Sigmoid colon (tissue), 3 donors: ENCODE results near the gene NR4A3.

ENCODE experiments used
- POLR2A ChIP-seq, 2 donors: fragments of 450-650 bp; IDR thresholded peaks; one replicate each; pipeline ENCODE4 v1.6.1; 2016; ENCODE audit warnings: antibody characterized with exemption in 2 of 2, mild to moderate bottlenecking in 2 of 2, moderate library complexity in 2 of 2
- TF ChIP-seq, protein P1 (sequence below), 4 experiments: fragments of 450-650 bp in 3 of 4; fragments of 200-600 bp in 1 of 4; IDR thresholded peaks; one replicate each; pipeline ENCODE4 v1.5.1; 2016 to 2019; ENCODE audit warnings: antibody characterized with exemption in 4 of 4, mild to moderate bottlenecking in 3 of 4, moderate library complexity in 2 of 4

DNA sequence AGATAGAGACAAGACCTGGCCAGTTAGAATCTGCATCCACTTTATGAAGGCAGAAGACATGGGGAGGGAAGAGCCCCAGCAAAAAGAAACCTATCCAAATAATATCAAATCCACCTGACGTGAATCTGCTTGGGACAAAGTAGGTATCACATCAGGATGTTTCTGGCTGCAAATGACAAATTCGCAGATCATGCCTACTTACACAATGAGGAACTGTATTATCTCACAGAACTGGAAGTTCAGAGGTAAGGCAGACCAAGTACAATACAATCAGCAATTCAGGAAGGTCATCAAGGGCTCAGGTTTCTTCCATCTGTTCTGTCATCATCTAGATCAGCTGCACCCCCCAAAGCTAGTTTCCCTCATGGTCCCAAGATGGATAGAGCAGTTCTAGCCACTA is 13.2 kb upstream of the NR4A3 start:
- TF ChIP-seq, protein P1, sequence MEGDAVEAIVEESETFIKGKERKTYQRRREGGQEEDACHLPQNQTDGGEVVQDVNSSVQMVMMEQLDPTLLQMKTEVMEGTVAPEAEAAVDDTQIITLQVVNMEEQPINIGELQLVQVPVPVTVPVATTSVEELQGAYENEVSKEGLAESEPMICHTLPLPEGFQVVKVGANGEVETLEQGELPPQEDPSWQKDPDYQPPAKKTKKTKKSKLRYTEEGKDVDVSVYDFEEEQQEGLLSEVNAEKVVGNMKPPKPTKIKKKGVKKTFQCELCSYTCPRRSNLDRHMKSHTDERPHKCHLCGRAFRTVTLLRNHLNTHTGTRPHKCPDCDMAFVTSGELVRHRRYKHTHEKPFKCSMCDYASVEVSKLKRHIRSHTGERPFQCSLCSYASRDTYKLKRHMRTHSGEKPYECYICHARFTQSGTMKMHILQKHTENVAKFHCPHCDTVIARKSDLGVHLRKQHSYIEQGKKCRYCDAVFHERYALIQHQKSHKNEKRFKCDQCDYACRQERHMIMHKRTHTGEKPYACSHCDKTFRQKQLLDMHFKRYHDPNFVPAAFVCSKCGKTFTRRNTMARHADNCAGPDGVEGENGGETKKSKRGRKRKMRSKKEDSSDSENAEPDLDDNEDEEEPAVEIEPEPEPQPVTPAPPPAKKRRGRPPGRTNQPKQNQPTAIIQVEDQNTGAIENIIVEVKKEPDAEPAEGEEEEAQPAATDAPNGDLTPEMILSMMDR (IDR thresholded peaks at IDR 0.05) = no peak
- no peak for TF ChIP-seq POLR2A (IDR thresholded peaks at IDR 0.05)
